IPS DF 6.9 (cell line): ENCODE data around the gene GUF1.

Experiments used
- DNase-seq: peaks from one replicate; pipeline ENCODE4 v3.0.0-alpha.2; 2013; ENCODE audit warnings: low read depth, low spot score
- H3K27ac ChIP-seq: one replicate; pipeline ENCODE4 v1.5.1; 2013; ENCODE audit warnings: low read length, control low read depth
- H3K27me3 ChIP-seq: 2 replicates; pipeline ENCODE4 v1.6.1; 2013; ENCODE audit warnings: mild to moderate bottlenecking, low read length; ENCODE audit not compliant: control insufficient read depth, insufficient read depth
- H3K36me3 ChIP-seq: 2 replicates; pipeline ENCODE4 v1.6.1; 2013; ENCODE audit warnings: low read length; ENCODE audit not compliant: control insufficient read depth, insufficient read depth
- H3K4me1 ChIP-seq: 2 replicates; pipeline ENCODE4 v1.6.1; 2013; ENCODE audit warnings: low read length; ENCODE audit not compliant: control insufficient read depth, insufficient read depth
- H3K4me3 ChIP-seq: 2 replicates; pipeline ENCODE4 v1.5.1; 2013; ENCODE audit warnings: mild to moderate bottlenecking, low read length
- H3K9me3 ChIP-seq: 2 replicates; pipeline ENCODE4 v1.6.1; 2013; ENCODE audit warnings: low read length, inconsistent platforms; ENCODE audit not compliant: control insufficient read depth, insufficient read depth
- WGBS: extraction: QIAGEN DNeasy Blood & Tissue Kit; methylation state at CpG from one replicate; pipeline ENCODE4 v1.1.7; 2013; ENCODE audit warnings: mixed read lengths, missing lambda C conversion rate; ENCODE audit not compliant: insufficient read length, insufficient coverage; 5-methylcytosine and 5-hydroxymethylcytosine counted together

GUF1 gene

GRCh38 chr4:44661940-44662622 lies 16.1 kb upstream of the GUF1 start:
- Histone ChIP-seq H3K27ac (no peak overlapping the region), H3K4me3 (no peak overlapping the region), H3K4me1 (no peaks in the 10 kb centered on the region), H3K9me3 (no peaks in the 10 kb centered on the region), H3K36me3 (no peaks in the 10 kb centered on the region), H3K27me3 (no peaks in the 10 kb centered on the region)
- DNase-seq = no peak
- WGBS = no CpG with 5 or more reads among the region's 1 CpG

GRCh38 chr4:44662623-44663005 lies 15.6 kb upstream of the GUF1 start:
- no CpG with 5 or more reads among the region's 2 CpGs for WGBS
- DNase-seq = no peak
- Histone ChIP-seq H3K27ac (no peak overlapping the region), H3K27me3 (no peaks in the 10 kb centered on the region), H3K36me3 (no peaks in the 10 kb centered on the region), H3K4me3 (no peak overlapping the region), H3K4me1 (no peaks in the 10 kb centered on the region), H3K9me3 (no peaks in the 10 kb centered on the region)

DNA sequence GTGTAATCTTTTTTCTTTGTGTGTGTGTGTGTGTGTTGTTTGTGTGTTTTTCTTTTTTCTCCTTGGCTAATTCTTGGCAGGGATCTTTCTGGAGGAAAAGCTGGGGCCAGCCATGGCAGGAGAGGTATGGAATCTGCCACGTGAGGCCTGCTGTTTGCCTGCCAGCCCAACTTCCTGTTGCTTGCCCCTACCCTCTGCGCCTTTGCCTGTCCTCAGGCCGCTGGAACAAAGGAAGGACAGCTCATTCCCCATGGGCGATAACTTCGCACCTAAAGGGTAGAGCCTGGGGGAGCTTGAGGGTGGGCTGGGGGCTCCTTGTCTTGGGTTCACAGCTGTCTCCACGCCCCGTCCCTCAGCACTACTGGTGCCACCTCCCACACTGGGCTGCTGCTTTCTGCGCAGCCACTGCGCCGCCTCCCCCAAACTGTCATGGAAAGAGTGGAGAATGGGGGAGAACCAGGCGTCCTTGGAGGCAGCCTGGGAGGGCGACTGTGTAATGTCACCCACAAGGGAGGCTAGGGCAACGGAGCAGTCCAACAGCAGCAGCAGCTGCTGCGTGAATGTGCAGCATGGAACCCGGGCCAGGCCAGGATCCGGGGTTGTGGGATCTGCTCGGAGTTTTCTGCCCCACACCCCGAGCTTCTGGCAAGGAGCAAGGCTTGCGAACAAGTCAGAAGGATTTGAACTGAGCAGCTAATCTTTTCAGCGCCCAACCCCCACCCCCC lies 14.5 kb upstream of the GUF1 start:
- WGBS = no CpG with 5 or more reads among the region's 20 CpGs
- Histone ChIP-seq H3K9me3 (no peaks in the 10 kb centered on the region), H3K27me3 (no peaks in the 10 kb centered on the region), H3K27ac (no peak overlapping the region), H3K4me3 (no peak overlapping the region), H3K4me1 (no peaks in the 10 kb centered on the region), H3K36me3 (no peaks in the 10 kb centered on the region)
- DNase-seq = no peak

- no peak for DNase-seq
- no peak overlapping the region for H3K4me3 ChIP-seq
- H3K9me3 ChIP-seq = no peaks in the 10 kb centered on the region
- no peaks in the 10 kb centered on the region for H3K27me3 ChIP-seq
- no peaks in the 10 kb centered on the region for H3K36me3 ChIP-seq
- H3K4me1 ChIP-seq = no peaks in the 10 kb centered on the region
- H3K27ac ChIP-seq = no peak overlapping the region
- WGBS = no CpG with 5 or more reads among the region's 2 CpGs
Measured at GRCh38 chr4:44668526-44668925, 9.7 kb upstream of the GUF1 start.

DNA sequence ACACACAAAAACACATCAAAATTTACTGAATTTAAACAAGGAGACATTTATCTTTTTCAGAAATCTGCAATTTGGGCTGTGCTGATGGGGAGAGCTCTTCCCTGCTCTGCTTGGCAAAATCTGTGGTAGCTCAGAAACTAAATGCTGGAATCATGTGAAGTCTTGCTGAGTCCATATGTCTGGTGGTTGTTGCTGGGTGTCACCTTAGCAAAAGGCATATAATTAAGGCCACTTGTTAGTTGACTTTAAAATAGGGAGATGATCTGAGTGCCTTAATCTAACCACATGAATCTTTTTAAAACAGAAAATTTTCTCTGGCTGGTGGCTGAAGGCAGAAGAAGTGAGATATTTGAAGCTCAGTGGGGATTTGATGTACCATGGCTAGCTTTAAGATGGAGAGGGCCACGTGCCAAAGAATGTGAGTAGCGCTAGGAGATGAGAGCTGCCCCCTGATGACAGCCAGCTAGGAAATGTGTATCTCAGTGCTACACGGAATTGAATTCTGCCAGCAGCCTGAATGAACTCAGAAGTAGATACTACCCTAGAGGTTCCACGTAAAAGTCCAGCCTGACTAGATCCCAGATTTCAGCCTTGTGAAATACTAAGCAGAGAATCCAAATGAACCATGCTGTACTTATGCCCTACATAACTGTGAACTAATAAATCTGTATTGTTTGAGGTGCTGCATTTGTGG lies 7.6 kb upstream of the GUF1 start:
- H3K4me3 ChIP-seq = no peak overlapping the region
- no peaks in the 10 kb centered on the region for H3K4me1 ChIP-seq
- H3K27me3 ChIP-seq = no peaks in the 10 kb centered on the region
- no peaks in the 10 kb centered on the region for H3K36me3 ChIP-seq
- no peak overlapping the region for H3K27ac ChIP-seq
- no CpG with 5 or more reads among the region's 4 CpGs for WGBS
- DNase-seq = no peak
- H3K9me3 ChIP-seq = no peaks in the 10 kb centered on the region

- Histone ChIP-seq H3K36me3 (no peaks in the 10 kb centered on the region), H3K9me3 (no peaks in the 10 kb centered on the region), H3K27me3 (no peaks in the 10 kb centered on the region), H3K27ac (no peak overlapping the region), H3K4me1 (no peaks in the 10 kb centered on the region), H3K4me3 (no peak overlapping the region)
- no CpG with 5 or more reads among the region's 3 CpGs for WGBS
- DNase-seq = no peak
Measured at GRCh38 chr4:44671636-44672035, 6.6 kb upstream of the GUF1 start.

GRCh38 chr4:44674471-44674870 lies 3.7 kb upstream of the GUF1 start:
- no peaks in the 10 kb centered on the region for H3K36me3 ChIP-seq
- DNase-seq = no peak
- no peak overlapping the region for H3K27ac ChIP-seq
- no peaks in the 10 kb centered on the region for H3K27me3 ChIP-seq
- WGBS = no CpG with 5 or more reads among the region's 1 CpG
- H3K9me3 ChIP-seq = no peaks in the 10 kb centered on the region
- H3K4me3 ChIP-seq = no peak overlapping the region
- no peaks in the 10 kb centered on the region for H3K4me1 ChIP-seq

- no CpG with 5 or more reads among the region's 5 CpGs for whole genome bisulfite sequencing
- Histone ChIP-seq H3K27me3 (no peaks in the 10 kb centered on the region), H3K4me1 (no peaks in the 10 kb centered on the region), H3K9me3 (no peaks in the 10 kb centered on the region), H3K36me3 (no peaks in the 10 kb centered on the region), H3K4me3 (no peak overlapping the region), H3K27ac (no peak overlapping the region)
- no peak for DNase-seq
Measured at GRCh38 chr4:44675366-44675765, 2.9 kb upstream of the GUF1 start.

- H3K9me3 ChIP-seq = no peaks in the 10 kb centered on the region
- no CpG with 5 or more reads among the region's 3 CpGs for WGBS
- no peaks in the 10 kb centered on the region for H3K36me3 ChIP-seq
- H3K4me1 ChIP-seq = no peaks in the 10 kb centered on the region
- no peak overlapping the region for H3K27ac ChIP-seq
- H3K27me3 ChIP-seq = no peaks in the 10 kb centered on the region
- no peak for DNase-seq
- H3K4me3 ChIP-seq = peak overlapping the region; percentile 93; the same call in 1 of the 2 replicates
Measured at GRCh38 chr4:44679060-44679459, 840 bp downstream of the GUF1 start.

DNA sequence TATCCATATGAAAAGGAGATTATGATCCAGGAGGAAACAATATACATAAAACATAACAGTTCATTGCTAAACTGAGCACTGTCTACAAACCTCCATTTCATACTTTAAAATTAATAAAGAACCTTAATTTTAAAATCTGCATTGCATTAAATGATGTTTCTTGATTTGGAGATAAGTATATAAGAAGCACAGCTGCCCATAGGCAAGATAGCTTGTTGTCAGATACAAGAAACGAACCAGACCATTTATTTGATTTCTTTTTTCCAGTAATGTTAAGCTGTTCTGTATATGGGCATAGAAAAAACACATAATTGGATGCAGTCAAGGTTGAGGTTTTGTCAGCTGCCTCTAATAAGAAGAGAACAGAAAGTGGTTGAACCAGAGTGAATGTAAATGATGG lies 6.4 kb downstream of the GUF1 start:
- DNase-seq = no peak
- no peaks in the 10 kb centered on the region for H3K4me1 ChIP-seq
- H3K9me3 ChIP-seq = no peaks in the 10 kb centered on the region
- H3K36me3 ChIP-seq = no peaks in the 10 kb centered on the region; the same call in 1 of the 2 replicates
- H3K27ac ChIP-seq = no peak overlapping the region
- WGBS = no CpG with 5 or more reads among the region's 1 CpG
- no peak overlapping the region for H3K4me3 ChIP-seq
- no peaks in the 10 kb centered on the region for H3K27me3 ChIP-seq
